ENCODE measurements around the gene SPATA46. TPM values are rescaled to one million over a fixed set of nuclear protein-coding genes. Genes with fewer than 3 reads are reported as not detected.
"Not testable (repeated sequence)": the region's sequence is repeated elsewhere in the genome, so short reads cannot be mapped to it uniquely, and the experiment has no call there.

The SPATA46 gene, protein sequence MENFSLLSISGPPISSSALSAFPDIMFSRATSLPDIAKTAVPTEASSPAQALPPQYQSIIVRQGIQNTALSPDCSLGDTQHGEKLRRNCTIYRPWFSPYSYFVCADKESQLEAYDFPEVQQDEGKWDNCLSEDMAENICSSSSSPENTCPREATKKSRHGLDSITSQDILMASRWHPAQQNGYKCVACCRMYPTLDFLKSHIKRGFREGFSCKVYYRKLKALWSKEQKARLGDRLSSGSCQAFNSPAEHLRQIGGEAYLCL
- total RNA-seq: not detected in 2 replicates

DNA sequence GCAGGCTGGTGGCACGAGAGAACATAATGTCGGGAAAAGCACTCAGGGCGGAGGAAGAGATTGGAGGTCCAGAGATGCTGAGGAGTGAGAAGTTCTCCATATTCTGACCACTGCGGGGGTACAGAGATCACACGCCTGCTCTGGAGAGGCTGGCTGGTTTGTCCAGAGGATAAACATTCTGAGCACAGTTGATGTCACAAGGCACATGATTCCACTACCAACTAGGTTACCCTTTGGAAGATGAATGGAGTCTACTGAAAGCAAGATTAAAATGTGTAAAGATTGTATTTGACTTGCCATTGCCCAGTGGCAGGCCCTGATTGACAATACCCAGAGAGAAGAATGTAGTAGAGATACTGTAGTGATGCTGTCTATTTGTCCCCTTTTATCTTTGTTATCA lies at the start of gene SPATA46:
TSS of gene SPATA46 (minus strand) at position 164 of the 400 bp plus-strand sequence. CDS start at position 100, 64 bp downstream.
- no peak for DNase-seq (ENCODE audit: low read depth)

DNA sequence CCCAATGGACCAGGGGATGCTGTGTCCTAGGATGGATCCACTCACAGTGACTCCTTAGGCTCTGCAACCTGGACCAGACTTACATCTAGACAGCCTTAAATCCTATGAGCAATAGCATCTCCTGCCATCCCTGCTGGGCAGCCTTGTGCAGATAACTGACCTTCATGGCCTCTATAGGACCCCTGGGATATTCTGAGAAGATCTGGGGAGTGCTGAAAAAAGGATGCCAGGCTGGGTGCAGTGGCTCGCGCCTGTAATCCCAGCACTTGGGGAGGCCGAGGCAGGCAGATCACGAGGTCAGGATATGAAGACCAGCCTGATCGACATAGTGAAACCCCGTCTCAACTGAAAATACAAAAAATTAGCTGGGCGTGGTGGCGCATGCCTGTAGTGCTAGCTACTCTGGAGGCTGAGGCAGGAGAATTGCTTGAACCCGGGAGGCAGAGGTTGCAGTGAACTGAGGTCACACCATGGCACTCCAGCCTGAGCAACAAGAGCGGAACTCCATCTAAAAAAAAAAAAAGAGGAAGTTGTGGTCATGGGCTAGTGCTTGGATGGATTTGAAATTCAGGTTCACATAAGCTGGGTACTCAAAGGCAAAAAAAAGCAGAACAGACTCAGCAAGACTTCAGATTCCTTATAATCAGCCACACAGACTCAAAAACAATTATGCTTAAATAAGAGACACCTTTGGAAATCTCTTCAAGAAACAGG lies 46.2 kb upstream of the SPATA46 start:
- DNase-seq (ENCODE audit: low read depth): no peak

DNA sequence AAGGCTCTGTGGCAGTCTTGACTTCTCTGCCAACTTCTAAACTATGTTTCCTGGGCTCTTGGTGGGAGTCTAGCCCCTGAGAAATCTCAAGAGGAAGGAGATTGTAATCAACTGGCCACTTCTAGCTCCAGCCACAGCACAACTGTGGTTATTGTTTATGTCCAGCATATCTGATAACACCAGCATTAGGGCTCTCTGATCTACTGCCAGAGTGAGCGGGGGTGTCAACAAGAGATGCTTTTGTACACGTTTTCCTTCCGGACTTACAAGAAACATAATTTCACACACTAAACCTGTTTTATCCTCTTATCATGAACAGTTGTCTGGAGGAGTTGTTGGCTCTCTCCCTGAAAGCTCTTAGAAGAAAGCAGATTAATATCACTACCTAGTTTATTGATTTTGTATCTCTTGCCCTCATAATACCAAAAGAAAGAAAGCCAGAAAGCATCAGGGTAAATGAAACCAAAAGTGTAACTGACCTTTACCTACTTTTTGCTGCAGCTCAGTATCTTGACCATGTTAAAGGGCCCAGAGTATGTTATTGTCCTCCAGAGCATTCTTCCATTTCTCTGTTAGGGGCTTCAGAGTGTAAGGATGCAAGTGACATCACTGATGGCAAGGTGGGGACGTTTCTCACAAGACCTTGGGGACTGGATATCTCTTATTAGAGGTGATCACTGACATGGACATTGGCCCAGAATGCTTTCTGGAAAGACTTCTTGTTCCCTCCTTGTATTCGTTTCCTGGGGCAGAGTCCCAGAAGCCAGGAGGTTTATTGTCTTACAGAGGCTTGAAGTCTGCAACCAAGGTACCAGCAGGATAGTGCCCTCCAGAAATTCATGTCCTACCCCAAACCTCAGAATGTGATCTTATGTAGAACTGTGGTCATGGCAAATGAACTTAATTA lies 44.9 kb upstream of the SPATA46 start:
- DNase-seq (ENCODE audit: low read depth): no peak

DNA sequence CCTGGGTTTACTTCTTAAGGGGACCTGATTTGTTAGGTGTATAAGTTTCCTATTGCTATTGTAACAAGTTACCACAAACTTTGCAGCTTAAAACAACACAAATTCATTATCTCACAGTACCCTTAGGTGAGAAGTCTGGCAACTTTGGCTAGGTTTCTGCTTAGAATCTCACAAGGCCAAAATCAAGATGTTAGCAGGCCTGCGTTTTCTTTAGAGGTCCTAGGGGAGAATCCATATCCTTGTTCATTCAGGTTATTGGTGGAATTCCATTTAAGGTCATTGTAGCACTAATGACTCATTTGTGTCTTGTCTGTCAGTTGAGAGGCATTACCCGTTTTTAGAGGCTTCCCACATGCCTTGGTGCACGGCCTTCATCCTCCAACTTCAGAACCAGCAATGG lies 43.5 kb upstream of the SPATA46 start:
- DNase-seq (ENCODE audit: low read depth): no peak

DNA sequence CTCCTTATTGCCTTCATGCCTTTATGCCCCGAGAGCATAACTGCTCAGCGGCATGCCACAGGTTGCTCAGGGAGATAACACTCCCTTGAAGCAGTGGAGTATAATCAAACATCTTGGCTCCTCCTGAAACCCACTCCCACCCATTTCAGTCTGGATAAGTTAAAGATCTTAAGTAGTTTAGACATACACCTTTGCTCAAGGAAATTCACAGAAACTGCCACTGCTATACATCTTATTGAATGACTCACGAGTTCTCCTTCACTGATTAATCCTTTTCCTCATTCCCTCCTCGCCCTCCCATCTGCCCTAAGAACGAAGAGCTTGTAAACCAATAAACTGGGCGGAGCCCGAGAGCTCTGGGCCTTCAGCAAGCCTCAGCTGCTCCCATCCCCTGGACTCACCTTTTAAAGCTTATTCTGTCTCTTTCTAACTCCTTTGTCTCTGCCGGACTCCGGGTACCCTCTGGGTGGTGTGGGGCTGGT lies 42.8 kb upstream of the SPATA46 start:
- DNase-seq (ENCODE audit: low read depth): peak; percentile 44

DNA sequence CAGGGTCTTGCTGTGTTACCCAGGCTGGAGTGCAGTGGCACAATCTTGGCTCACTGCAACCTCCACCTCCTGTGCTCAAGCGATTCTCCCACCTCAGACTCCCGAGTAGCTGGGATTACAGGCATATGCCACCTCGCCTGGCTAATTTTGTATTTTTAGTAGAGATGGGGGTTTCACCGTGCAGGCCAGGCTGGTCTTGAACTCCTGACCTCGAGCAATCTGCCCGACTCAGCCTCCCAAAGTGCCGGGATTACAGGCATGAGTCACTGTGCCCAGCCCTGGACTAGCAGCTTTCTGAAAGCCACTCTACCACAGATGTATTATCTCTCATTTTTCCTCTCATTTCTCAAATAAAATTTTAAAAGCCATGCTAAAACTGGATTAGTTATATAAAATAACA lies 41.9 kb upstream of the SPATA46 start:
- not testable (repeated sequence) for DNase-seq (ENCODE audit: low read depth)

DNA sequence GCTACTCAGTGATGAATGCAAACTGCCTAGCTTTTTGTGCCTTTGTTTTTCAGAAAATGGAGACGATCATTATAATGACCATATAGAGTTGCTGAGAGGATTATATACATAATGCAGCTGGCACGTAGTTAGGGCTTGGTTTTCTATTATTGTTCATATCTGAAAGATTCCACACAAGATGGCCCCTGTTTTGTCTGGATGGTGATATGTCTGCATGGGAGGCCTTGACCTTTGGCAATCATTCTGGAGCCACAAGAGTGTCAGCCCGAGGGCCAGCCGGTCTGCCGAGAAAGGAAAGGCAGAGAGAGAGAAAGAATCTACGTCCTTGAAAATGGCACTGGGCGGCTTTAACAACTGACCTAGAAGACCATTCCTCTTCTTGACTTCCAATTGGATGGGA lies 41.0 kb upstream of the SPATA46 start:
- DNase-seq (ENCODE audit: low read depth): no peak

DNA sequence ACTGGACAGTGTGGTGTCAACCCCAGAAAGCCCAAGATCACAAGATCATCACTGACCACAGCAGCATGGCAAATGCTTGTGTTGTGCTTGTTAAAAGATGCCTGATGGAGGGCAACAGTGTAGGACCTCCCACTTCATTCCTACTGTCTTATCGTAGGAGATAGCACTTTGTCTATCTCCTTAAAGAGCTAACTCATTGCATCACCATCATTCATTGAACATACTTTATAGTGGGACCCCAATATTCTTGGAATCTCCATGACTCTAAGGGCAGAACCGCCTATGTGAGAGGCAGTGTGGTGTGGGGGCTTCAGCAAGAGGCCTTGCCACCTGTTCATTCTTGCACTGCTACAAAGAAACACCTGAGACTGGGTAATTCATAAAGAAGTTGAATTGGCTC lies 40.3 kb upstream of the SPATA46 start:
- no peak for DNase-seq (ENCODE audit: low read depth)

DNA sequence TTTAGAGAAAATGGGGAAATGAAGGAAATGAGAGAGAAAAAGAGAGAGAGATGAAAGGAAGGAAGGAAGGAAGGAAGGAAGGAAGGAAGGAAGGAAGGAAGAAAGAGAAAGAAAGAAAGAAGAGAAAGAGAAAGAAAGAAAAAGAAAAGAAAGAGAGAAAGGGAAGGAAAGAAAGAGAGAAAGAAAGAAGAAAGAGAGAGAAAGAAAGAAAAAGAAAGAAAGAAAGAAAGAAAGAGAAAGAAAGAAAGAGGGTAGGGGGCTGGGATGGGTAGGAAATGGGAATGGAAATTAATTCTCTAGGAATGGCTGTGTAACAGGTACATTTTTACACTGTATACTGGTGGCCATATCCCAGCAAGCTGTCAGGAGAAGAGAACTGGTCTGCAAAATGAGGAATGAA lies 39.6 kb upstream of the SPATA46 start:
- DNase-seq (ENCODE audit: low read depth): no peak

DNA sequence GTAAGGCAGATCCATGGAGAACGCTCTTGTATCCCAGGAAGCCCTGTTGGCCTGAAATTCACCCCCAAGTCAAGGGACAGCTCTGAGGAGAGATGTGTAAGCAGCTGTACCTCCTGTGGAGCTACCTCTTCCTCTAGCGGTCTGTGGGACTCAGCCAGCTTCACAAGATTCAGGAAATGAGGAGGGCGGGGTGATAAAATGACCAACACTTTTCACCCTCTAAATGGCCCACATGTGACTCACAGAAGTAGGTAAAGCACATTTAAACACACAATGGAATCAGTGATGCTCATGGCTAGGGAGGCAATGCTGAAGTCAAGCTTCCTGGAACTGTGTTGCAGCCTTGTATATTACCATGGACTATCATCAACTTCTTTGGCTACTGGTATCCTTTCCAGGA lies 35.3 kb upstream of the SPATA46 start, which contains the start of gene SH2D1B:
TSS of gene SH2D1B (minus strand) at position 135 of the 400 bp plus-strand sequence. CDS start at position 15, 120 bp downstream.
- DNase-seq (ENCODE audit: low read depth): peak; percentile 32

DNA sequence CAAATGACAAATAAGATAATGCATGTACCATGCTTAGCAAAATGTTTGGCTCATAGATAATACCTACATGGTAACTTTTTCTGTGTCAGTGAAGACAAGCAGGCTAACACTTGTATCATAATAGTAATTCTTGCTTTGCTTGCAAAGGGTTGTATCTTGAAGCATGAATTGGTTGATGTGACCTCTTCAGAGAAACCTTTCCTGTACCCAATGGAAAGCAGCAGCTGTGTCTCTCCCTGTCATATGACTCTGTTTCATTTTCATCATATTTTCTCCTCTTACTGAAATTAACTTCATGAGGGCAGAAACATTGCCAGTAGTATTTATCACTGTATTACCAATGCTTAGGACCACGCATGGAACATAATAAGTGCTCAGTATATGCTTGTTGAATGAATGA lies 30.9 kb upstream of the SPATA46 start:
- DNase-seq (ENCODE audit: low read depth): no peak

DNA sequence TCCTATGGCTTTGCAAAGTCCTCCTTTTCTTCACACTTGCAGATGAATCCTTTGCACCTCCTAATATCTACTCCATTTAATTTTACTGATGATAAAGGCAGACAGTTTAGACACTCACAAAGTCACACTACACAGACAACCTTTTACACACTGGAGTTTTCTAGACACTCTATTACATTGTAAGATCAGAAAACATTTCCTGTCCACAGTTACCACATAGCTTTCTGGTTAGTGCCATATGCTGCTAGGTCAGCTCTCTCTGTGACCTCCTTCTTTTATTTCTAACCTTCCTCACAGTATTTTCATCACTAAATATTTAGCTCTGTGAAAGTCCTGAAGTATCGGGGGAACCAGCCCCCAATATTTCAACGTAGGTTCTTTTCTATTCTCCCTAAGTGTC lies 30.2 kb upstream of the SPATA46 start:
- no peak for DNase-seq (ENCODE audit: low read depth)

DNA sequence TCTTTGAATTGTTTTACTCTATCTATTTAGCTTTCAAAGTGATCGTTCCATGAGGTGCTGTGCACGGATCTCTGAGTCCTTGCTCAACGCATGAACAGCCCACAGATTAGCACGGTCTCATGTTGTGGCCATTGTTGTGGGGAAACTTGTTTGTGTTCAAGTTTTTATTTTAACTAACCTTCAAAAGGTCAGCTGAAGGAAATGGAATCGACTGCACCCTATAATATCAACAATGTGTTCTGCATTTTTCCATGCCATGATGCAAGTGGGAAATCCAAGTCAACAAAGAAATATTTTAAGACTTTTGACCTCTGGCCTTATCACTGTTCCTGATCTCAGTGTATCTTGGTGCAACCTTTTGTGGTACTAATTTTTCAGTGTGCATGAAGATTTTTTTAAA lies 29.1 kb upstream of the SPATA46 start:
- peak; percentile 61 for DNase-seq (ENCODE audit: low read depth)

DNA sequence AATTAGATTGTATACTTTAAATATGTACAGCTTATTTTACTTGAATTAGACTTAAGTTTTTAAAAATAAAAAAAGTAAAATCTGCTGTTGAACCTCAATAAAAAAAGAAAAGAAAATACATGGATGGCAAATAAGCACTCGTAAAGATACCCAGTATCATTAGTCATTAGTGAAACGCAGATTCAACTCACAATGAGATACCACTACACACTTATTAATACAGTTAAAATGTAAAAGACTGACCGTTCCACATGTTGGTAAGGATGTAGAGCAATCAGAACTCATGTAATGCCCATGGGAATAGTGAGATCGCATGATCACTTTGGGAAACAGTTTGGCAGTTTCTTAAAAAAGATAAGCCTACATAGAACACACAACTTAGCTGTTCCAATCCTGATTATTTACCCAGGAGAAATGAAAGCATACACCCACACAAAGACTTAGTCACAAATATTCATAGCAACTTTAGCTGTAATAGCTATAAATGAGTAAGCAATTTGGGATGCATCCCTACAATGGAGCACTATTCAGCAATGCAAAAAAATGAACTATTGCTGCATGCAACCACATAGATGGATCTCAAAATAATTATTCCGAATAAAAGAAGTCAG lies 28.0 kb upstream of the SPATA46 start:
- peak; percentile 57 for DNase-seq (ENCODE audit: low read depth)

DNA sequence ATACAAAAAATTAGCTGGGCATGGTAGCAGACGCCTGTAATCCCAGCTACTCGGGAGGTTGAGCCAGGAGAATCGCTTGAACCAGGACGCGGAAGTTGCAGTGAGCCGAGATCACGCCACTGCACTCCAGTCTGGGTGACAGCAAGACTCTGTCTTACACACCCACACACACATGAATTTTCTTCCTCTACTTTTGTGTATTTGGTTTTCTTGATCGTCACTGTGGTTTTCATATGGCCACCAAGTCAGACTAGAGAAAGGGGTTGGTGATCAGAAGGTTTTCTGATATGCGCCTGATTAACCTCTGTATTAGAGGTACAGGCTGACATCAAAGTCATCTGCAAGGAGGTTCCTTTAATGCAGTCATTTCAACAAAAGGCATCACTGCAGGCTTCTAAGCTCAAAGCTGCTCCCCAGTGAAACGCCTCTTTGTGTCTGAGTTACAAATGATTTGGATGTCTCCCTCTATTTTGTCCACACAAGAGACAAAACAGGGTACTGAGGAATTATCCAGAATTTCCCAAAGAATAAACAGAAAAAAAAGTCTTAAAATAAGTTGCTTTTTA lies 24.2 kb upstream of the SPATA46 start:
- no peak for DNase-seq (ENCODE audit: low read depth)

DNA sequence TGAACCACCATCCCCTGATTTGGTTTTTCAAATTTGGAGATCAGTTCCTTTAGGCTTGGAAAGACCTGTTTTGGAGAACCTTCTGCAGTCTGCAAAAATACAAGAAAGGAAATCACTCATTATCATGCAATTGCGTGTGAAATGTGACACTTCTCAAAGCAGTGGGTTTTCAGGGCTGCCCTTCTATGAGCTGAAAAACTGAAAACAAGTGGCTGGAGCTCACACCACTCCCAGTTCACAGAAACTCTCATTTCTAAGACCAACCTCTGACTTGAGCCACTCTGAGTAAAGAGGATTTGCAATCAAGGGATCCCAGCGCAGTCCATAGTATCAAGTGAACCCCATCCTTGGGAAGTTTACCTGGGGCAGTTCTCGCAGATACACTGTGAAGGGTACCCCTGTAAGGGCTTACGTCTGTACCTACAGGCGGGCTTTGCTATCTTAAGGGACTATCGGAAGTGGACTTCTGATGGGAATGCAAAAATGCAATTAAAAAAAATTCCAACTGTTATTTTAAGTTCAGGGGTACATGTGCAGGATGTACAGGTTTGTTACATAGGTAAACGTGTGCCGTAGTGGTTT lies 22.4 kb upstream of the SPATA46 start:
- DNase-seq (ENCODE audit: low read depth): no peak

DNA sequence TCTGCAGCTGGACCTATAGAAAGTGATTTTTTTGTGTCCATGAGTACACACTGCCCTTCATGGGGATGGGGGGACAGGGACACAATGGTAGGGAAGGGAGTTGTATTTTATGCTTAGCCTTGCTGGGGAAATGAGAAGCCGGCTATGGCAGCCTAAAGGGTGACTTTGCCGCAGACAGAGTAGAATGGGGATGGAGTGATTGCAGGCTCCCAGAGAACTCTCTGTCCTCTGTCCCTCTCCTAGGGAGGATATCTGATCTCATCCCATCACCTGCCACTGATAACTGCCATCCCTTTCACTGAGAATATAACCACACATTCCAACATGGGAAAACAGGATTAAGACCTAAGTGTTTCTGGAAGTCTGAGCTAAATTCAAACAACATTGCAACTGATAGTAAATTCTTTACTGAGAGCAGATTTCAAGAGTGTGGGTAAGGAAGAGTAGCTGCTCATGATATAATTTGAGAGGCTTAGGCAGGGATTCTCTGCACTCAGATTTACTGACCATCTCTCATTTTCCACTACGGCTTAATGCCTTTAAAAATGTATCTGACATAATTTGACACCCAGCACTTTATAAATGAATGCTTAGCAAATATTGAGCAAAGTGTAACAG lies 21.4 kb upstream of the SPATA46 start:
- no peak for DNase-seq (ENCODE audit: low read depth)

DNA sequence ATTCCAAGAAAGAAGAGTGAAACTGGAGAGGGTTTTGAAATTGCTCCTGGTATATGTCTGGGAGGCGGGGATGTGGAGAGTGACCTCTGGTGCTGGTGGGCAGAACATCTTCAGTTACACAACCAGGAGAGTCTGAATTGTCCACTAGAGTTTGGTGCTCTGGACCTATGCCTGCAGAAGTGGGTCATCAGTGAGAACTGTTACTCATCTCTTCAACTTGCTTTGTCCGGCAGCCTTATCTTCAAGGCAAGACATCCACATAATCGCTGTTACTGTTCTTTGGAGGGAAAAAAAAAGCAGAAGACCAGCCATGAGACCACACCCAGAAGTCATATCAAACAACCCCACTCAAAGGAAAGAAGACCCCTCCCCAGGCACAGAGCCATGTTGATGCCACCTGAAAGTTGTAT lies 20.4 kb upstream of the SPATA46 start:
- DNase-seq (ENCODE audit: low read depth): no peak

DNA sequence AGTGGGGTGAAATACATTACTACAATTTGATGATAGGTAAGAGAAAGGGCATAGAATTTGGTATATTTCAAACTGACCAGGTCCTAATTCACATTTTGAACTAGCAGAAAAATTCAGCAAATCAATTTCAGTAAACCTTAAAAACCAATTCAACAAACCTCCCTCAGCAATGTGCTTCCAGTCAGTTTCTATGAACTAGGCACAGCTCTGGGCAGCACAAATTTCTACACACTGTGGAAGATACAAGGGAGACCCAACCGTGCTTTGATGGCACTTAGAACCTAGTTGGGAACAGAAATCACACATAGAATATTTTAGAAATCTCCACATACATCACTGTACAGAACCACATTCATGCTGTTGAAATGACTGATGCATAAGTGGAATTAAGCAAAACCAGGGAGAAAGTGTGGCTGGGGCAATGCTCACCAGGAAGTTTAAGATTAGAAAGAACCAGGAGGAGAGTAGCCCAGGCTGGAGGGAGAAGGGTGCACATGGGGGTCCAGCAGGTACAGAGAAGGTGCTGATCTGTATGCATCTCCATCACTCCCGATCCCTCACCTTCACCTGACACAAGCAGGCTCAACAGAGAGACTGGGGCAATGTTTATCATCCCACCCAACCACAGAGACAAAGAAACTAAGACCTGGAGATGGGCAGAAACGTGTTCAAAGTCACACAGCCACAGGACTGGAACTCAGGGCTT lies 19.7 kb upstream of the SPATA46 start:
- no peak for DNase-seq (ENCODE audit: low read depth)
